Right ventricle myocardium inferior (tissue), 1 donor: Measurements from ENCODE around the gene PROCA1. TPM values are rescaled to one million over a fixed set of nuclear protein-coding genes. Genes with fewer than 3 reads are reported as not detected.
"Not testable (repeated sequence)": the region's sequence is repeated elsewhere in the genome, so short reads cannot be mapped to it uniquely, and the experiment has no call there.

Source experiments
- ATAC-seq: fragments of 200-7000 bp; cut with Tn5 transposase; one replicate; pipeline ENCODE4 v1.9.1; 2020; ENCODE audit warnings: mild to moderate bottlenecking, moderate library complexity
- DNase-seq: peaks from one replicate; pipeline ENCODE4 v3.0.0; 2021; ENCODE audit errors: missing footprints
- intact Hi-C: fragments of 100-400 bp; cut with DNase I; formaldehyde crosslinking; loops from one replicate; pipeline ENCODE4 v1.11.0; 2022
- total RNA-seq: library from RNA; stranded (reverse); fragmentation: NEBNext Ultra II Directional; extraction: Animal tissue kit (Norgen Biotek cat#: 25700); gene quantifications from one replicate; pipeline ENCODE4 v1.2.1, GENCODE V29; 2021
- donor health status: DM: no; HTN: yes; CAD: no; lungs with severe emphysema.

The PROCA1 gene
- total RNA-seq, 1 donor from 2014 or later: 0.73 TPM

DNA sequence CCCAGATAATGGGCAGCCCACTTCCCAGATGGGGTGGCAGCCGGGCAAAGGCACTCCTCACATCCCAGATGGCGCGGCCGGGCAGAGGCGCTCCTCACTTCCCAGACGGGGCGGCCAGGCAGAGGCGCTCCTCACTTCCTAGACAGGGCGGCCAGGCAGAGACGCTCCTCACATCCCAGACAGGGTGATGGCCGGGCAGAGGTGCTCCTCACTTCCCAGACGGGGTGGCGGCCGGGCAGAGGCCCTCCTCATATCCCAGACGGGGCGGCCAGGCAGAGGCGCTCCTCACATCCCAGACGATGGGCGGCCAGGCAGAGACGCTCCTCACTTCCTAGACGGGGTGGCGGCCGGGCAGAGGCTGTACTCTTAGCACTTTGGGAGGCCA lies 52.2 kb downstream of the PROCA1 start:
- DNase-seq, intact Hi-C loops, ATAC-seq: not testable (repeated sequence)

DNA sequence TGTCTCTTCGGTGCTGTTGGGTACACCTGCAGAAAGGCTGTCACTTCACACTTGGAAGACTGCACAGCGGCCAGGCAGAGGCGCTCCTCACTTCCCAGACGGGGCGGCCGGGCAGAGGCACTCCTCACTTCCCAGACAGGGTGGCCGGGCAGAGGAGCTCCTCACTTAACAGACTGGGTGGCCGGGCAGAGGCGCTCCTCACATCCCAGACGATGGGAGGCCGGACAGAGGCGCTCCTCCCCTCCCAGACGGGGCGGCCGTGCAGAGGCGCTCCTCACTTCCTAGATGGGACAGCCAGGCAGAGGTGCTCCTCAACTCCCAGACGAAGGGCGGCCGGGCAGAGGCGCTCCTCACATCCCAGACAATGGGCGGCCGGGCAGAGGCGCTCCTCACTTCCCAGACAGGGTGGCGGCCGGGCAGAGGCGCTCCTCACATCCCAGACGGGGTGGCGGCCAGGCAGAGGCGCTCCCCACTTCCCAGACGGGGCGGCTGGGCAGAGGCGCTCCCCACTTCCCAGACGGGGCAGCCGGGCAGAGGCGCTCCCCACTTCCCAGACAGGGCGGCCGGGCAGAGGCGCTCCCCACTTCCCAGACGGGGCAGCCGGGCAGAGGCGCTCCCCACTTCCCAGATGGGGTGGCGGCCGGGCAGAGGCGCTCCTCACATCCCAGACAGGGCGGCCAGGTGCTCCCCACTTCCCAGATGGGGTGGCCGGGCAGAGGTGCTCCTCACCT lies 52.8 kb downstream of the PROCA1 start:
- intact Hi-C loops, ATAC-seq: not testable (repeated sequence)

DNA sequence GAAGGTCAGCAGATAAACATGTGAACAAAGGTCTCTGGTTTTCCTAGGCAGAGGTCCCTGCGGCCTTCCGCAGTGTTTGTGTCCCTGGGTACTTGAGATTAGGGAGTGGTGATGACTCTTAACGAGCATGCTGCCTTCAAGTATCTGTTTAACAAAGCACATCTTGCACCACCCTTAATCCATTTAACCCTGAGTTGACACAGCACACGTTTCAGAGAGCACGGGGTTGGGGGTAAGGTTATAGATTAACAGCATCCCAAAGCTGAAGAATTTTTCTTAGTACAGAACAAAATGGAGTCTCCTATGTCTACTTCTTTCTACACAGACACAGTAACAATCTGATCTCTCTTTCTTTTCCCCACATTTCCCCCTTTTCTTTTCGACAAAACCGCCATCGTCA lies 53.3 kb downstream of the PROCA1 start:
- DNase-seq, ATAC-seq, intact Hi-C loops: not testable (repeated sequence)

More for the DNA sequence above, 52.8 kb downstream of the PROCA1 start:
- DNase-seq: peak; percentile 60

DNA sequence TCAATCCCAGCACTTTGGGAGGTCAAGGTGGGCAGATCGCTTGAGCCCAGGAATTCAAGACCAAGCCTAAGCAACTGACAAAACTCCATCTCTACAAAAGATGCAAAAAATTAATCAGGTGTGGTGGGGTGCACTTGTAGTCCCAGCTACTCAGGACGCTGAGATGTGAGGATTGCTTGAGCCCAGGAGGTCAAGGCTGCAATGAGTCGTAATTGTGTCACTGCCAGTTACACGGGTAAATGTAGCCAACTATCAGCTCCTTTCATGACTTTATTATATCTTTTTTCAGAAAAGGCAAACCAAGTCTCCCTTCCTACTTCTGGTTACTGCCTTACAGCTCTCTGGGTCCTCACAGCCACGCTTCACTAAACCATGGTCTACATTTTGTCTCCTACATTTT lies 53.9 kb downstream of the PROCA1 start:
- DNase-seq: no peak
- intact Hi-C loops: no loop called here
- ATAC-seq: no peak

DNA sequence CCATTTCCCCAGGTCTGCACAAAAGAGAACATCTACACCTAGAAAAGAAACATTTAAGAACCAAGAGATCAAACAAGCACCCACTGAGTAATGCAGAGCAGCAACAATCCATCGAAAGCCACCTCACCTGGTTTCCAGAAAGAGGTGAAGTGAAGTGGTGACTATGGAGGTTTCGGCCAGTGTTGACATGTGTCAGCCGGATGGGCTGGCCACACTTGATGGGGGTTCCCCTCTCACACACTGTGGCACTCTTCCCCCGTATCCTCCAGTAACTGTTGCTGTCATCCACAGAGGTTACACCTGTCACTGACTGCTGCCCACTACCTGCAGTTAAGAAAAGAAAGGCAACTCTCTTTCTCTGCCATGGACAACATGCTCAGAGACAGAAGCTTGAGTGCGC lies 56.5 kb downstream of the PROCA1 start:
- no peak for ATAC-seq
- intact Hi-C loops: no loop called here
- no peak for DNase-seq

Other genes starting within 250 kb of the PROCA1 start
- not detected for gene SLC13A2, start 238.2 kb downstream of the PROCA1 start, total RNA-seq
- gene FOXN1, start 205.5 kb downstream of the PROCA1 start, total RNA-seq: not detected
- gene UNC119, start 159.3 kb downstream of the PROCA1 start, total RNA-seq: 22.2 TPM
- 41.1 TPM for gene PIGS, start 140.4 kb downstream of the PROCA1 start, total RNA-seq
- 396 TPM for gene ALDOC, start 135.0 kb downstream of the PROCA1 start, total RNA-seq
- 1.6 TPM for gene SPAG5, start 112.9 kb downstream of the PROCA1 start, total RNA-seq
- gene RSKR, start 97.7 kb downstream of the PROCA1 start, total RNA-seq: 5.0 TPM
- gene BLTP2, start 66.7 kb downstream of the PROCA1 start, total RNA-seq: 78.6 TPM
- gene SDF2, start 50.0 kb downstream of the PROCA1 start, total RNA-seq: 31.5 TPM
- gene SUPT6H, start 49.7 kb downstream of the PROCA1 start, total RNA-seq: 41.0 TPM
- gene RAB34, start 6.0 kb upstream of the PROCA1 start, total RNA-seq: 16.2 TPM
- 945 TPM for gene RPL23A, start 8.1 kb upstream of the PROCA1 start, total RNA-seq
- 2.4 TPM for gene TLCD1, start 14.3 kb upstream of the PROCA1 start, total RNA-seq
- gene NEK8, start 16.9 kb upstream of the PROCA1 start, total RNA-seq: 0.60 TPM
- 3.8 TPM for gene TRAF4, start 32.1 kb upstream of the PROCA1 start, total RNA-seq
- 16.9 TPM for gene FAM222B, start 130.9 kb upstream of the PROCA1 start, total RNA-seq
- 37.2 TPM for gene ERAL1, start 143.1 kb upstream of the PROCA1 start, total RNA-seq
- 118 TPM for gene FLOT2, start 185.8 kb upstream of the PROCA1 start, total RNA-seq
- gene DHRS13, start 191.2 kb upstream of the PROCA1 start, total RNA-seq: 3.0 TPM
- 18.3 TPM for gene PHF12, start 239.6 kb upstream of the PROCA1 start, total RNA-seq